IMR-90 (cell line): Measurements from ENCODE around the gene MACROD1. TPM values are rescaled to one million over a fixed set of nuclear protein-coding genes. Genes with fewer than 3 reads are reported as not detected.

ENCODE experiments used
- ATAC-seq: fragments of 200-7000 bp; cut with Tn5 transposase; 2 replicates; pipeline ENCODE4 v1.9.1; 2020; ENCODE audit warnings: low read depth, mild to moderate bottlenecking, moderate library complexity
- BruUV-seq: library from RNA; stranded (reverse); fragments of 400-500 nt; replicated peaks from 2 replicates; lab custom pipeline; 2021; lab: Mats Ljungman, UMichigan
- CTCF ChIA-PET: fragments of 300-600 bp; formaldehyde crosslinking; extraction: SDS; loops from one replicate; lab custom pipeline; 2021; ENCODE audit warnings: antibody characterized with exemption; lab: Yijun Ruan, JAX
- POLR2A ChIA-PET: fragments of 300-600 bp; sonication (Branson Sonifier 250); formaldehyde crosslinking; loops from one replicate; lab custom pipeline; 2022; ENCODE audit warnings: antibody characterized with exemption; ENCODE audit not compliant: unreplicated experiment; lab: Charles Lee
- DNase-seq: peaks from one replicate; pipeline ENCODE4 v3.0.0; 2013
- H2AFZ ChIP-seq: replicated peaks from 2 replicates; pipeline ENCODE3; 2013; ENCODE audit warnings: low read length, mild to moderate bottlenecking; ENCODE audit not compliant: poor library complexity
- H2AK5ac ChIP-seq: 2 replicates; pipeline ENCODE4 v1.6.1; 2013; ENCODE audit warnings: low read depth, low read length, inconsistent platforms
- H2AK9ac ChIP-seq: replicated peaks from 2 replicates; pipeline ENCODE3; 2013; ENCODE audit warnings: mild to moderate bottlenecking, low read depth, low read length, moderate library complexity; ENCODE audit not compliant: poor library complexity
- H2BK120ac ChIP-seq: 2 replicates; pipeline ENCODE4 v1.6.1; 2013; ENCODE audit warnings: low read depth, low read length, inconsistent platforms
- H2BK15ac ChIP-seq: 3 replicates; pipeline ENCODE4 v1.6.1; 2013; ENCODE audit warnings: low read depth, low read length, inconsistent platforms
- H2BK20ac ChIP-seq: 2 replicates; pipeline ENCODE4 v1.6.1; 2013; ENCODE audit warnings: low read depth, mild to moderate bottlenecking, inconsistent platforms, low read length, moderate library complexity
- H2BK5ac ChIP-seq: 2 replicates; pipeline ENCODE4 v1.6.1; 2013; ENCODE audit warnings: mild to moderate bottlenecking, low read depth, low read length, inconsistent platforms; ENCODE audit not compliant: poor library complexity, severe bottlenecking
- H3K14ac ChIP-seq: replicated peaks from 2 replicates; pipeline ENCODE4 v1.6.1; 2013; ENCODE audit warnings: low read depth, low read length, inconsistent platforms
- H3K18ac ChIP-seq: 2 replicates; pipeline ENCODE4 v1.6.1; 2013; ENCODE audit warnings: low read depth, low read length, control low read depth
- H3K23ac ChIP-seq: 2 replicates; pipeline ENCODE4 v1.6.1; 2013; ENCODE audit warnings: low read depth, low read length, inconsistent platforms
- H3K27ac ChIP-seq: 2 replicates; pipeline ENCODE4 v1.5.1; 2013; ENCODE audit warnings: mild to moderate bottlenecking, control low read depth, low read length; ENCODE audit not compliant: insufficient read depth
- H3K27me3 ChIP-seq: 2 replicates; pipeline ENCODE4 v1.6.1; 2013; ENCODE audit warnings: low read length; ENCODE audit not compliant: control insufficient read depth, insufficient read depth
- H3K36me3 ChIP-seq: 2 replicates; pipeline ENCODE4 v1.6.1; 2013; ENCODE audit warnings: low read length, mixed read lengths; ENCODE audit not compliant: control insufficient read depth, insufficient read depth
- H3K4ac ChIP-seq: 2 replicates; pipeline ENCODE4 v1.6.1; 2013; ENCODE audit warnings: low read depth, low read length, inconsistent platforms
- H3K4me1 ChIP-seq: 2 replicates; pipeline ENCODE4 v1.6.1; 2013; ENCODE audit warnings: low read length, mixed read lengths; ENCODE audit not compliant: control insufficient read depth, insufficient read depth
- H3K4me2 ChIP-seq: 2 replicates; pipeline ENCODE4 v1.6.1; 2013; ENCODE audit warnings: low read depth, mild to moderate bottlenecking, control low read depth, low read length, moderate library complexity
- H3K4me3 ChIP-seq: 2 replicates; pipeline ENCODE4 v1.5.1; 2013; ENCODE audit warnings: low read depth, mild to moderate bottlenecking, control low read depth, low read length, moderate library complexity; ENCODE audit not compliant: insufficient read depth
- H3K56ac ChIP-seq: 2 replicates; pipeline ENCODE4 v1.6.1; 2013; ENCODE audit warnings: low read length, inconsistent platforms; ENCODE audit not compliant: insufficient read depth; ENCODE audit errors: extremely low read depth
- H3K79me1 ChIP-seq, 2 experiments: 2 replicates each; pipeline ENCODE4 v1.6.1; 2013; ENCODE audit warnings: low read length in 2 of 2, inconsistent platforms in 1 of 2, low read depth in 1 of 2
- H3K9ac ChIP-seq: 2 replicates; pipeline ENCODE4 v1.6.1; 2013; ENCODE audit warnings: low read depth, low read length, control low read depth
- H3K9me1 ChIP-seq: 2 replicates; pipeline ENCODE4 v1.6.1; 2013; ENCODE audit warnings: low read length, inconsistent platforms; ENCODE audit not compliant: insufficient read depth
- H3K9me3 ChIP-seq: 2 replicates; pipeline ENCODE4 v1.6.1; 2013; ENCODE audit warnings: low read length; ENCODE audit not compliant: control insufficient read depth, insufficient read depth
- H4K20me1 ChIP-seq: 2 replicates; pipeline ENCODE4 v1.6.1; 2013; ENCODE audit warnings: low read length, inconsistent platforms; ENCODE audit not compliant: insufficient read depth
- H4K5ac ChIP-seq: 2 replicates; pipeline ENCODE4 v1.6.1; 2013; ENCODE audit warnings: mild to moderate bottlenecking, low read depth, low read length, control low read depth
- H4K8ac ChIP-seq, 2 experiments: 2 replicates each; pipeline ENCODE4 v1.6.1; 2013; ENCODE audit warnings: low read depth in 2 of 2, low read length in 2 of 2, control low read depth in 1 of 2, inconsistent platforms in 1 of 2
- H4K91ac ChIP-seq: 2 replicates; pipeline ENCODE4 v1.6.1; 2013; ENCODE audit warnings: low read depth, low read length, inconsistent platforms; ENCODE audit not compliant: insufficient read depth
- BHLHE40 ChIP-seq: fragments of 150-350 bp; IDR thresholded peaks from 2 replicates; pipeline ENCODE4 v1.6.1; 2016; ENCODE audit warnings: mild to moderate bottlenecking, low read depth, low read length
- FOS ChIP-seq: fragments of 150-350 bp; IDR thresholded peaks from 2 replicates; pipeline ENCODE4 v1.6.1; 2016; ENCODE audit warnings: low read depth, low read length
- NFE2L2 ChIP-seq: fragments of 150-350 bp; IDR thresholded peaks from 2 replicates; pipeline ENCODE4 v1.6.1; 2016; ENCODE audit warnings: low read depth, mild to moderate bottlenecking, low read length
- RAD21 ChIP-seq: IDR thresholded peaks from 2 replicates; pipeline ENCODE4 v1.6.1; 2012; ENCODE audit warnings: low read length, improper control_type of control experiment
- WGBS, 2 experiments: methylation state at CpG; one replicate each; pipeline versions ENCODE4 v1.1.5 to v1.1.7; 2013; ENCODE audit warnings: missing lambda C conversion rate in 2 of 2; ENCODE audit not compliant: insufficient read length in 1 of 2; ENCODE audit errors: extremely low coverage in 2 of 2; 5-methylcytosine and 5-hydroxymethylcytosine counted together
- dilution Hi-C: fragments of 300-500 bp; cut with HindIII; formaldehyde crosslinking; loops from one replicate; pipeline ENCODE4 v1.14.3; 2018; ENCODE audit warnings: low sequenced_read_pairs; ENCODE audit not compliant: unreplicated experiment
- in situ Hi-C: fragments of 300-500 bp; cut with MboI; formaldehyde crosslinking; loops from 3 replicates; pipeline ENCODE4 v1.14.3; 2019; ENCODE audit warnings: low sequenced_read_pairs, inconsistent platforms, mixed read lengths
- intact Hi-C: fragments of 100-400 bp; cut with micrococcal nuclease; formaldehyde crosslinking; loops from 2 replicates; pipeline ENCODE4 v1.10.0; 2022
- polyA plus RNA-seq, 3 experiments: library from polyadenylated mRNA; depleted of rRNA; stranded (reverse); fragments of >200 nt; gene quantifications; 2 replicates each; pipeline ENCODE4 v1.2.3, GENCODE V29; 2012; ENCODE audit warnings: low replicate concordance in 1 of 3
- total RNA-seq: library from RNA; depleted of rRNA; stranded (reverse); fragments of >200 nt; gene quantifications from 2 replicates; pipeline ENCODE4 v1.2.3, GENCODE V29; 2012

Gene MACROD1
- total and polyA plus RNA-seq, 2 of the 4 experiments (the other 2 are of a cell fraction): 2.5 to 9.3 TPM

DNA sequence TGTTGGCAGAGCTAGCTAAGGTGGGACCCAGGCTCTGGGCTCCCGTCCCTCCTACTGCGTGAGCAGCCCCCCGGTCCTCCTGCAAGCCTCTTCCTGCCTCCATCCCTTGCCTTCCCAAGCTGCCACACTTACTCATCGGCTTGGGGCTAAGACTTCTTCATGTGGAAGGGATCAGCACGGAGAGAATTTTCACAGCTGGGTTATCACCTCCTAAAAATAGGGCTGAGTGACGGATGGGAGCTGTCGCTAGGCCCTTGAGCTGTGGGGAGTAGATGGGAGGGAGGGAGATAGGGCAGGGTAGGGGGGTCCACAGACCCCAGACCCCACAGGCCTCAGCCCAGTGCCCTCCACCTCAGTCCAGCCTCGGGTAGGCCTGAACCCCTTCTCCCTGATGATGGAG is 89.2 kb downstream of the MACROD1 start:
- Histone ChIP-seq H3K9ac (no peak overlapping the region), H3K27ac (no peak overlapping the region), H2BK120ac (no peak overlapping the region), H3K4me2 (no peak overlapping the region), H3K4me1 (no peaks in the 10 kb centered on the region; the same call in 1 of the 2 replicates), H3K14ac (no peak overlapping the region), H3K18ac (no peak overlapping the region), H4K5ac (no peak overlapping the region), H3K9me1 (0 out of 2 replicates have a peak, but pooled peaks cover 3% of the 10 kb centered on the region), H4K20me1 (peaks cover 12% of the 10 kb centered on the region; the same call in 1 of the 2 replicates), H3K4me3 (no peak overlapping the region), H2AK9ac (no peak overlapping the region), H2BK5ac (no peak overlapping the region), H2BK20ac (no peak overlapping the region), H4K91ac (no peak overlapping the region), H3K27me3 (peaks cover 5% of the 10 kb centered on the region; the same call in 1 of the 2 replicates), H3K9me3 (no peaks in the 10 kb centered on the region), H2AK5ac (no peak overlapping the region), H2AFZ (no peak overlapping the region), H3K36me3 (no peaks in the 10 kb centered on the region), H3K4ac (no peak overlapping the region), H3K79me1 (no peaks in the 10 kb centered on the region), H2BK15ac (no peak overlapping the region), H3K56ac (no peak overlapping the region), H3K23ac (no peak overlapping the region), H4K8ac (no peak overlapping the region)
- POLR2A ChIA-PET: no interaction called here
- BruUV-seq: no TSS peak
- dilution Hi-C loops: no loop called here
- in situ Hi-C loops: no loop called here
- intact Hi-C loops: no loop called here
- TF ChIP-seq BHLHE40: no peak
- TF ChIP-seq RAD21: no peak
- TF ChIP-seq NFE2L2: no peak
- no peak for TF ChIP-seq FOS
- ATAC-seq: no peak
- DNase-seq: no peak
- CTCF ChIA-PET: interaction anchor here (0.6 kb wide), 1 partner anchor 266 kb away, joined by 3 read pairs; no protein-coding TSS in a partner anchor
- 80% methylated on average over 1 of the region's 8 CpGs; no CpG with 5 or more reads in 1 of the 2 experiments for WGBS, 2 experiments
